ENCODE results near the gene LOXL4.

Gene LOXL4

GRCh38 chr10:98301664-98302319 is 33.8 kb upstream of the LOXL4 start:
- Mint-ChIP-seq H3K4me3 (no peak overlapping the region), H3K4me1 (no peaks in the 10 kb centered on the region), H3K9me3 (peaks cover 0 to 7% of the 10 kb centered on the region in 2 donors), H3K27me3 (peaks cover 57% of the 10 kb centered on the region), H3K27ac (no peak overlapping the region)
- DNase-seq (no peak), ATAC-seq (no peak)

DNA sequence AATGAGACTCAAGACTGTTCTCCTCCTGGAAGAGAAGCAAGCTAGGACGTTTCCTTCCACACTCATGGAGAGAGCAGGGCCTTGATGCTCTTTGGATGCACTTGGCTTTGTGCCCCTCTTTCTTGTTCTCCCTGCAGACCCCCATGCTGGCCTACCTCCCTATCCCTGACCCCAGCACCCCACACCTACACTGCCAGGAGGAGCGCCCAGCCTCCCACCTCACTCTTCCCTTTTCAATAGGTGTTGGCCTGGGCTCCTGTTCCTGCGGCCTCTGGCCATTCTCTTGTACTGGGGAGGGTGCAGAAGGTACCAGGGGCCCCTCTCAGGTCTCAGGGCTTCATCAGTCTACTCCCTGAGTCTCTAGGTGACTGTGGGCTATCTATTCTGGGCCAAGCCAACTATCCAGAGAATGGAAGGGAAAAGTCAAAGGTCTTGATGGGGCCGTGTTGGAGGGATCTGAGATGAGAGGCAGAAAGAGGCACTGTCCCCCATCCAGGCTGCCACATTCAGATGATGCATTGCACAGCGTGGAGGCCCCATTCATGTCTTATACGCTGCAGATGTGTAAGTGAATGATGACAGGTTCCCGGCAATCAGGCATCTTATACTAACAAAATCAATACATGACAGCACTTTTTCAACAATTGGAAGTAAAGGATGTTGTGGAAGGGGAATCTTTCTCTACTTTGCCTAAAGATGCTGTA is 32.7 kb upstream of the LOXL4 start:
- DNase-seq, result no peak
- Mint-ChIP-seq H3K9me3 (no peaks in the 10 kb centered on the region), H3K4me1 (no peaks in the 10 kb centered on the region), H3K27ac (no peak overlapping the region), H3K27me3 (peaks cover 68% of the 10 kb centered on the region), H3K4me3 (no peak overlapping the region)
- no peak for ATAC-seq

DNA sequence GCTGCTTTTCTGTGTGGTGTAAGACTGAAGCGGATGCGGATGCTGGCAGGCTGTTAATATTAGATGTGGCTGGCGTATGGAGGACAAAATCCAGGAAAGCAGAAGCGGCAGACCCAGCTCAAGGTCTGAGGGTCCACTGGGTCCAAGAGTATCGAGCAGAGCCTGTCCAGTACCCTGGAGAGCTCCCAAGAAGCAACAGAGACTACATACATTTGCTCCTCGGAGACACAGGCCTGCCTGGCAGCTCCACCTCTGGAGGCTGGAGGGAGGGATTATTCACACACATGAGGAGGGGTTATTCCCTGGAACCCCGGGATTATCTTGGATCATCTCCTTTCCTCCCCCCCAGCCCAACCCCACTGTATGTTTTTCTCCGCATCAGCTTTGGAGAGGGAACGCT is 31.3 kb upstream of the LOXL4 start:
- ATAC-seq (no peak), DNase-seq (no peak)
- no peak overlapping the region for H3K27ac Mint-ChIP-seq
- no peak overlapping the region for H3K4me3 Mint-ChIP-seq
- H3K27me3 Mint-ChIP-seq, result peaks cover 67% of the 10 kb centered on the region
- no peaks in the 10 kb centered on the region for H3K4me1 Mint-ChIP-seq
- H3K9me3 Mint-ChIP-seq, result no peaks in the 10 kb centered on the region

DNA sequence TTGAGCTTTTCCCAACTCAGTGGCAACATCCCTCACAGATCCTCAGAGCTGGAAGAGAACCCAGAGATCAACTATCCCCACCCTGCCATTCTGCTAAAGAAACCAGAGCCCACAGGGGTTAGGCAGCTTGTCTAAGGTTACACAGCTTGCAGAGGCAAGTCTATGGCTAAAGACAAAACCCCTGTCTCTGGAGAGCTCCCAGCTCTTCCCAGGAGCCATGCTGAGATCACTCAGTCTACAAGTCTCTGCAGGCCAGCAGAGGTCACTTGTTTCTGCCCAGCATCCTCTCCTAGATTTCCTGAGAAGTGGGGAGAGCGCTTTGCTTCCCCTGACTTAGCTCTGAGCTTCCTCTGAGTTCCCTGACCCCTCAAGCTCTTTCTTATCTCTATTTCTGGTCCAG is 28.5 kb upstream of the LOXL4 start:
- Mint-ChIP-seq H3K4me1 (no peaks in the 10 kb centered on the region), H3K27ac (no peak overlapping the region), H3K27me3 (peaks cover 68% of the 10 kb centered on the region), H3K4me3 (no peak overlapping the region), H3K9me3 (no peaks in the 10 kb centered on the region)
- DNase-seq, result no peak
- no peak for ATAC-seq

- ATAC-seq, result no peak
- Mint-ChIP-seq H3K4me3 (no peak overlapping the region), H3K27me3 (peaks cover 67% of the 10 kb centered on the region), H3K4me1 (no peaks in the 10 kb centered on the region), H3K9me3 (no peaks in the 10 kb centered on the region), H3K27ac (no peak overlapping the region)
- DNase-seq, result no peak
Observed at GRCh38 chr10:98295907-98296306, 27.9 kb upstream of the LOXL4 start.

- Mint-ChIP-seq H3K9me3 (no peaks in the 10 kb centered on the region), H3K4me3 (no peak overlapping the region), H3K27me3 (peaks cover 62% of the 10 kb centered on the region), H3K4me1 (no peaks in the 10 kb centered on the region), H3K27ac (no peak overlapping the region)
- no peak for DNase-seq
- ATAC-seq, result no peak
Observed at GRCh38 chr10:98295401-98295811, 27.4 kb upstream of the LOXL4 start.

- Mint-ChIP-seq H3K27me3 (peaks cover 55% of the 10 kb centered on the region), H3K27ac (no peak overlapping the region), H3K4me1 (no peaks in the 10 kb centered on the region), H3K9me3 (no peaks in the 10 kb centered on the region), H3K4me3 (no peak overlapping the region)
- ATAC-seq (no peak), DNase-seq (no peak)
Observed at GRCh38 chr10:98294270-98294627, 26.3 kb upstream of the LOXL4 start.

DNA sequence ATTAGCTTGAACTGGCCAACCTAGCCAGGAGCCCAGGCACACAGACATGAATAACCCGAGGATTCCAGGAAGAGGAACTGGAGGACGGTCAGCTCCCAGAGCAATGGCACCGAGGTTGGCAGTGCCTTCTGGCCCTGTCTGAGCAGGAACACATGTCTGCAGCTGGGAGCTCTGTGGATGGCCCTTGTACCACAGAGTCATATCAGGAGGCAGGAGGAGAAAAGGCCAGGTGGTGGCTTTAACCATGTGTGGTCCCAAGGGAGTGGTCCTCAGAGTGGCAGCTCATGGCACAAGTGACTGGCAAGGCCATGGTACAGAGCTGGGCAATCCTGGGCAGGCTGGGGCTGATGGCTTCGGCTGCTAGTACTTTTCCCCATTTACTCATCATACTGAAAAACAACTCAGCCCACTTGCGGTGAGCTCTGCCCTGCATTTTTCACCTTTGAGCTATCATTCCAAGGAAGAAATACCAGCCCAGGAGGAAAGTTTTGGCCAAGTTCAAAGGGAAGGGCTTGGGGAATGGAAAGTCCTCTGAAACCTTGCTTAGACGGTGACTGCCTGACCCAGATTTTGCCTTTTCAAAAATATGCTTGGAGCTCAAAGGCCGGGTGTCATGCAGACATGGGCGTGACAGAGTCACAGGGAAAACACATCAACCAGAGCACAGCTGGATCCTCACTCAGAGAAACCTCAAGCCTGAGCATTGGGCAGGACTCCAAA is 25.7 kb upstream of the LOXL4 start:
- no peak for DNase-seq
- peaks cover 53% of the 10 kb centered on the region for H3K27me3 Mint-ChIP-seq
- no peak overlapping the region for H3K27ac Mint-ChIP-seq
- no peaks in the 10 kb centered on the region for H3K9me3 Mint-ChIP-seq
- no peak overlapping the region for H3K4me3 Mint-ChIP-seq
- no peak for ATAC-seq
- H3K4me1 Mint-ChIP-seq, result no peaks in the 10 kb centered on the region

DNA sequence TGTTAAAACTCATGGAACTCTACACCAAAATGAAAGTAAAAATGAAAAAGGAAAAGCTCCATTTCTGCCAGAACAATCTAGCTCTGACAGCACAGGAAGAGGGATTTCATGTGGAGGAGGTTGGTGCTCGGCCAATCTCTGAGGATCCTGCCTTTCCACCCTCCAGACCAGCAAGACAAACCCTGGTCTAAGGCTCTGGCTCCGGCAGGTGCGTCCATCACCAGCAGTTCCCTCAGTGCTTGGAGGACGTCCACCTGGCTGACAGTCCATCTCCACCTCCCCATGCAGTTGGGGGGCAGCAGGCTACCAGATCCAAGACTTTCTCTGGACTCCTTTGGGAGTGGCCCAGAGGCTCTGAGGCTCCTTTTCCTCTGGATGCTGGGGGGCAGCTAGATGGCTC is 25.0 kb upstream of the LOXL4 start:
- ATAC-seq (no peak), DNase-seq (no peak)
- H3K4me3 Mint-ChIP-seq, result no peak overlapping the region
- H3K9me3 Mint-ChIP-seq, result no peaks in the 10 kb centered on the region
- H3K4me1 Mint-ChIP-seq, result no peaks in the 10 kb centered on the region
- H3K27ac Mint-ChIP-seq, result no peak overlapping the region
- peaks cover 45% of the 10 kb centered on the region for H3K27me3 Mint-ChIP-seq

DNA sequence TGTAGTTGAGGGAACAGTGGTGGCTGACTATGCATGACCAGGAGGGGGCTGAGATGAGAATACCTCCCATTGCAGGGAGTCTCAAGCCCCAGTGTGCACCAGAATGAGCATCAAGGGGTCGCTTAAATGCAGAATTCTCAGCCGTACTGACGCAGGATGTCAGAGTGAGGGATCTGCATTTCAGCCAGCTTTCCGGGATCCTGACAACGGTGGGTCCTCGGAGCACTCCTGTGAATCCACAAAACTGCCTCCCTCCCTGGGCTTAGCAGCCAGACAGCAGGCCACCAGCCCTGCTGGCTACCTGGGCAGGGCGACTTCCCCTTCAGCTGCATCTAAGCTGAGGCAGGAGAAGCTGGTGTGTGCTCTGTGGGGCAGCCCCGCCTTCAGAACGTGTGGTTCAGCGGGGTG is 21.8 kb upstream of the LOXL4 start:
- Mint-ChIP-seq H3K27ac (no peak overlapping the region), H3K4me3 (no peak overlapping the region), H3K4me1 (no peaks in the 10 kb centered on the region), H3K9me3 (no peaks in the 10 kb centered on the region), H3K27me3 (peaks cover 29% of the 10 kb centered on the region)
- DNase-seq (no peak), ATAC-seq (no peak)

DNA sequence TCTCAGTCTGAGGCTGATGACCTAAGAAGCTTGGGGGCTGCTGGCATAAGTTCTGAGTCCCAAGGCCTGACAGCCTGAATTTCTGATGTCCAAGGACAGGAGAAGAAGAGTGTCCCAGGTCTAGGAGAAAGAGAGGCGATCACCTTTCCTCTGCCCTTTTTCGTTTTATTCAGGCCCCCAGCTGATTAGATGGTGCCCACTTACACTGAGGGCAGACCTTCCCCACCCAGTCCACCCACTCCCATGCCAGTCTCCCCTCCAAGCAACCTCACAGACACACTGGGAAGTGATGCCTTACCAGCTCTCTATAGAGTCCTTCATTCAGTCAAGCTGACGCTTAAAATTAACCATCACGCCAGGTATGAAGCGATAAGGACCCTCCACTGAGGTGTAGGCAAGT is 19.3 kb upstream of the LOXL4 start:
- Mint-ChIP-seq H3K9me3 (peaks cover 0 to 2% of the 10 kb centered on the region in 2 donors), H3K27ac (no peak overlapping the region), H3K4me1 (no peaks in the 10 kb centered on the region), H3K4me3 (no peak overlapping the region), H3K27me3 (peaks cover 14% of the 10 kb centered on the region)
- ATAC-seq (no peak), DNase-seq (no peak)

DNA sequence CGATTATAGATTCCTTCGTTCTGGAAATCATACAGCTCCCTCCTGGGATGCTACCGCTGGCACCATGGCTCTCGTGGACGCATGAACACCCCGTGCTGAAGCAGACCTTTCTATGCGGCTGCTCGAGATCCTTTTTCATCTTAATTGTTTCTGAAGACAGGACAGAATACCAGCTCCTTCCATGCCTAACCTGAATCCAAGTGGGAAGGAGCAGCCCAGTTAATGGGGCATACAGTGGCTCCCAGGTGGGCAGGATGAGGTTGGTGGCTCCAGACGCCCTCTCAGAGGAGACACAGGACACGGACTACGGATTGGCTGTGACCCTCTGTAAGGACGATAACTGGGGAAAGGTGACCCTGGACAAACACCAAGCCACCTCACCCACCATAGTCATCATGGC is 18.4 kb upstream of the LOXL4 start:
- Mint-ChIP-seq H3K27ac (no peak overlapping the region), H3K27me3 (peaks cover 22% of the 10 kb centered on the region)
- no peak for ATAC-seq

DNA sequence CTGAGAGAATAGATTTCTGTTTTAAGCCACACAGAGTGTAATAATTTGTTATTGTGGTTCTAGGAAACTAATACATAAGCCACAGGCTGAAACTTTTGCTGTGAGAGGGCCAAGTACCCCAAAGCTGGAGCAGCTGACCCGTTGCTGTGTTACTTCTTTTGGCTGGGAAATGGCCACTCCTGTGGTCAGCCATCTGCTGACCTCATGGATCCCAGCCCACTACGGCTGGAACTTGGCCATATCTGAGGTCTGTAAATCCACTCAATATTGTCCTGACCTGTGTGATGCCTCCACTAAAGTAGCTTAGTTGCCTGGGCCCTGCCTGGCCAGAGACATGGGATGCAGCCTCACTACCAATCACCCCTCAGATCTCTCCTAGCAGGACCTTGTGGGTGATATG is 17.4 kb upstream of the LOXL4 start:
- DNase-seq (no peak), ATAC-seq (no peak)
- no peak overlapping the region for H3K4me3 Mint-ChIP-seq
- H3K27ac Mint-ChIP-seq, result no peak overlapping the region
- peaks cover 30% of the 10 kb centered on the region for H3K27me3 Mint-ChIP-seq
- H3K4me1 Mint-ChIP-seq, result no peaks in the 10 kb centered on the region
- H3K9me3 Mint-ChIP-seq, result peaks cover 9 to 16% of the 10 kb centered on the region in 2 donors

More for the DNA sequence above, 18.4 kb upstream of the LOXL4 start:
- no peak for DNase-seq
- Mint-ChIP-seq H3K4me1 (no peaks in the 10 kb centered on the region), H3K9me3 (peaks cover 3 to 11% of the 10 kb centered on the region in 2 donors), H3K4me3 (no peak overlapping the region)

GRCh38 chr10:98276311-98276710 is 8.3 kb upstream of the LOXL4 start:
- Mint-ChIP-seq H3K27me3 (peaks cover 47% of the 10 kb centered on the region), H3K27ac (no peak overlapping the region), H3K4me3 (no peak overlapping the region), H3K4me1 (no peaks in the 10 kb centered on the region), H3K9me3 (peaks cover 4 to 5% of the 10 kb centered on the region in 2 donors)
- DNase-seq (no peak), ATAC-seq (no peak)

DNA sequence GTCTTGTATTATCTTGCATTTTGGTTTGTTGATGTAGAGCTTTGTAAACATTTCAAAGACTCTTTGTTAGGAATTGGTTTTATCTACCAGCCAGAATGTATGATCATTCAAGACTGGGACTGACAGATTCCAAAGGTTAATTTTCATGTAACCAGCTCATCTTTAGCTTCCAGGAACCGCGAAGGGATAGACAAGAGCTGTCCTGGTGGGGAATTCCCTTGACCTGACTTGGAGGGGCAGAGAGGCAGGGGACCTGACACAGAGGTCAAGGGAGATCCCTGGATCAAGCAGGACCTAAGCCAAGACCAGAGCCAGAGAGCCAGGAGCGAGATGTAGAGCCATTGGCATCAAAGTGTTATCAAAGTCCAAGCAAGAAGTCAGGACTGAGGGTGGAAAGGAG is 6.6 kb upstream of the LOXL4 start:
- Mint-ChIP-seq H3K4me1 (no peaks in the 10 kb centered on the region), H3K27ac (no peak overlapping the region), H3K9me3 (no peaks in the 10 kb centered on the region), H3K4me3 (no peak overlapping the region), H3K27me3 (peaks cover 55% of the 10 kb centered on the region)
- no peak for DNase-seq
- ATAC-seq, result no peak

Measured in stimulated activated naive CD8-positive, alpha-beta T cell treated with anti-CD3 and anti-CD28 coated beads, Interleukin-15, amount 100 ng/mL, for 72 hours (primary cell).